Spleen (tissue), 11 donors: Measurements from ENCODE around the gene PCDHB2. TPM values are rescaled to one million over a fixed set of nuclear protein-coding genes. Genes with fewer than 3 reads are reported as not detected.
A peak's percentile ranks its signal among the peaks of the same experiment; 100 is the strongest.
"Not testable (repeated sequence)": the region's sequence is repeated elsewhere in the genome, so short reads cannot be mapped to it uniquely, and the experiment has no call there.

Experiments used
- DNase-seq: peaks from one replicate; pipeline ENCODE4 v3.0.0-alpha.2; 2020
- H3K27ac ChIP-seq, 8 donors: fragments of 200-600 bp; sonication (generic) in 7 of 8; 1 replicate in 4 of 8; 2 replicates in 4 of 8; pipeline versions ENCODE4 v1.5.0 to v1.8.0; 2016 to 2021; ENCODE audit warnings: inconsistent platforms in 4 of 8, mild to moderate bottlenecking in 4 of 8, moderate library complexity in 1 of 8
- H3K27me3 ChIP-seq, 7 donors: fragments of 200-600 bp; sonication (generic) in 6 of 7; replicated peaks in 1 of 7; 1 replicate in 4 of 7; 2 replicates in 3 of 7; pipeline versions ENCODE4 v1.5.0 to v1.8.0; 2016 to 2021; ENCODE audit warnings: inconsistent platforms in 3 of 7, mild to moderate bottlenecking in 1 of 7
- H3K36me3 ChIP-seq, 6 donors: fragments of 200-600 bp; sonication (generic) in 5 of 6; 1 replicate in 4 of 6; 2 replicates in 2 of 6; pipeline versions ENCODE4 v1.5.0 to v1.8.0; 2016 to 2021; ENCODE audit warnings: inconsistent platforms in 2 of 6
- H3K4me1 ChIP-seq, 6 donors: fragments of 200-600 bp; sonication (generic) in 5 of 6; 1 replicate in 3 of 6; 2 replicates in 3 of 6; pipeline versions ENCODE4 v1.5.0 to v1.8.0; 2016 to 2021; ENCODE audit warnings: inconsistent platforms in 3 of 6
- H3K4me3 ChIP-seq, 8 donors: fragments of 200-600 bp; sonication (generic) in 7 of 8; 1 replicate in 4 of 8; 2 replicates in 4 of 8; pipeline versions ENCODE4 v1.5.0 to v1.8.0; 2016 to 2021; ENCODE audit warnings: inconsistent platforms in 4 of 8, mild to moderate bottlenecking in 4 of 8, moderate library complexity in 2 of 8
- H3K9me3 ChIP-seq, 8 donors: fragments of 200-600 bp; sonication (generic) in 7 of 8; 1 replicate in 4 of 8; 2 replicates in 4 of 8; pipeline versions ENCODE4 v1.5.0 to v1.8.0; 2016 to 2021; ENCODE audit warnings: inconsistent platforms in 4 of 8
- POLR2A ChIP-seq, 3 donors: fragments of 450-650 bp; IDR thresholded peaks; one replicate each; pipeline ENCODE4 v1.5.1; 2017; ENCODE audit warnings: antibody characterized with exemption in 3 of 3, mild to moderate bottlenecking in 1 of 3
- POLR2AphosphoS5 ChIP-seq, 3 donors: sonication (generic); formaldehyde crosslinking; IDR thresholded peaks; one replicate each; pipeline ENCODE4 v1.5.1; 2017; ENCODE audit warnings: antibody characterized with exemption in 3 of 3
- WGBS, 5 donors: extraction: QIAGEN DNeasy Blood & Tissue Kit in 3 of 5; methylation state at CpG; one replicate each; pipeline versions ENCODE4 v1.1.5 to v1.1.7; 2013 to 2018; 5-methylcytosine and 5-hydroxymethylcytosine counted together
- intact Hi-C: fragments of 100-400 bp; cut with DNase I; formaldehyde crosslinking; loops from one replicate; pipeline ENCODE4 v1.15.0; 2023; ENCODE audit warnings: low total_unique reads
- polyA plus RNA-seq, 3 donors: library from polyadenylated mRNA; stranded (reverse); fragments of 200-250 nt; gene quantifications; one replicate each; pipeline ENCODE4 v1.2.1, GENCODE V29; 2013
- total RNA-seq, 7 donors: library from RNA; depleted of rRNA in 3 of 7; stranded (reverse); fragments of >200 nt in 3 of 7; fragmentation: NEBNext Ultra II Directional in 4 of 7; extraction: Animal tissue kit (Norgen Biotek cat#: 25700) in 4 of 7; gene quantifications; one replicate each; pipeline versions ENCODE4 v1.1.0 to v1.2.1, GENCODE V29; 2016 to 2021
- TF ChIP-seq, protein P1 (sequence below), 11 experiments: fragments of 200-600 bp in 7 of 11; fragments of 450-650 bp in 4 of 11; sonication (generic) in 4 of 11; IDR thresholded peaks in 8 of 11; conservative IDR thresholded peaks in 3 of 11; 1 replicate in 7 of 11; 2 replicates in 4 of 11; pipeline versions ENCODE4 v1.4.0 to v1.8.0; 2016 to 2021; ENCODE audit warnings: antibody characterized with exemption in 11 of 11, inconsistent platforms in 4 of 11, mild to moderate bottlenecking in 1 of 11
- donor health status: healthy with polysubstance abuse.
- donor health status: DM: no; HTN: no; CAD: no; lungs with moderate emphysema.
- donor health status: DM: no; HTN: no; CAD: no.
- donor health status: Bipolar disorder and iron deficiency.
- donor health status: healthy.
- donor health status: DM: no; HTN: no; CAD: no.
- donor health status: DM: yes; HTN: yes; CAD: no.

Gene PCDHB2
- total and polyA plus RNA-seq, 10 donors = 0.12 to 2.0 (median 1.4) TPM

- intact Hi-C loops = no loop called here
These were observed 24.8 kb downstream of the PCDHB2 start for GRCh38 chr5:141119250-141119649.

DNA sequence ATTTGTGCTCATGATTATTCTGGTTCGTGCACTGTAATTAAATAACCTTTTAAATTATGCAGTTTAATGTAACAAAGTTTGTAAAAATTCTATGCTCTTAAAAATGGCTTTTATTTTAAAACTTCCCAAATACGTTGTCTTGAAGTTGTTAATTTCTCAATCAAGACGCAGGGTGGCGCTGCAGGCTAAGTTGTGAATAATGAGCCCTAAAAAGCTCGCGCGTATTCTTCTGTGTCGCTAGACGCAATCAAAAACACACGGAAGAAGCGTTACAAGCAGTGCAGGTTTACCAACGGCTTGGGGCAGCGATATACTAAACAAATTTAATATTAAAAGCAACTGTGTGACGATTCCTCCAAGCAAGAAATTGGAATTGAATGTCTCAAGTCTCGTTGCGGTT lies 27.1 kb downstream of the PCDHB2 start, which contains the start of gene PCDHB4:
Gene PCDHB4 (plus strand): TSS at position 256 of the 400 bp plus-strand sequence. CDS start 181 bp downstream, outside the sequence.
- Histone ChIP-seq H3K36me3 (no peaks in the 10 kb centered on the region), H3K27me3 (peaks cover 0 to 50% (median 0%) of the 10 kb centered on the region in 7 donors), H3K9me3 (peaks cover 0 to 68% (median 36%) of the 10 kb centered on the region in 8 donors), H3K4me3 (peak within 1 kb of the TSS in 3 of 8 donors; percentile 9 to 32 (median 19)), H3K27ac (no peak within 1 kb of the TSS), H3K4me1 (no peaks in the 10 kb centered on the region)
- intact Hi-C loops = no loop called here
- TF ChIP-seq POLR2AphosphoS5 (IDR thresholded peaks at IDR 0.05) (no peak), POLR2A (IDR thresholded peaks at IDR 0.05) (no peak)
- TF ChIP-seq, protein P1, sequence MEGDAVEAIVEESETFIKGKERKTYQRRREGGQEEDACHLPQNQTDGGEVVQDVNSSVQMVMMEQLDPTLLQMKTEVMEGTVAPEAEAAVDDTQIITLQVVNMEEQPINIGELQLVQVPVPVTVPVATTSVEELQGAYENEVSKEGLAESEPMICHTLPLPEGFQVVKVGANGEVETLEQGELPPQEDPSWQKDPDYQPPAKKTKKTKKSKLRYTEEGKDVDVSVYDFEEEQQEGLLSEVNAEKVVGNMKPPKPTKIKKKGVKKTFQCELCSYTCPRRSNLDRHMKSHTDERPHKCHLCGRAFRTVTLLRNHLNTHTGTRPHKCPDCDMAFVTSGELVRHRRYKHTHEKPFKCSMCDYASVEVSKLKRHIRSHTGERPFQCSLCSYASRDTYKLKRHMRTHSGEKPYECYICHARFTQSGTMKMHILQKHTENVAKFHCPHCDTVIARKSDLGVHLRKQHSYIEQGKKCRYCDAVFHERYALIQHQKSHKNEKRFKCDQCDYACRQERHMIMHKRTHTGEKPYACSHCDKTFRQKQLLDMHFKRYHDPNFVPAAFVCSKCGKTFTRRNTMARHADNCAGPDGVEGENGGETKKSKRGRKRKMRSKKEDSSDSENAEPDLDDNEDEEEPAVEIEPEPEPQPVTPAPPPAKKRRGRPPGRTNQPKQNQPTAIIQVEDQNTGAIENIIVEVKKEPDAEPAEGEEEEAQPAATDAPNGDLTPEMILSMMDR (IDR thresholded peaks at IDR 0.05 in 8 of 11, conservative IDR thresholded peaks at IDR 0.05 in 3 of 11) = no peak
- no peak for DNase-seq
- 17 to 28% (median 23%) methylated on average over 16 of the region's 16 CpGs for WGBS, 5 donors

More at GRCh38 chr5:141119250-141119649, 24.8 kb downstream of the PCDHB2 start:
- Histone ChIP-seq H3K9me3 (peaks cover 0 to 82% (median 56%) of the 10 kb centered on the region in 8 donors), H3K36me3 (no peaks in the 10 kb centered on the region), H3K4me1 (no peaks in the 10 kb centered on the region), H3K4me3 (no peak overlapping the region), H3K27me3 (peaks cover 0 to 38% (median 0%) of the 10 kb centered on the region in 7 donors), H3K27ac (no peak overlapping the region)
- no peak for DNase-seq
- TF ChIP-seq POLR2A (IDR thresholded peaks at IDR 0.05) (no peak), POLR2AphosphoS5 (IDR thresholded peaks at IDR 0.05) (no peak)
- TF ChIP-seq, protein P1 (IDR thresholded peaks at IDR 0.05 in 8 of 11, conservative IDR thresholded peaks at IDR 0.05 in 3 of 11) = no peak
- WGBS, 5 donors = 31 to 51% (median 40%) methylated on average over 2 of the region's 2 CpGs

DNA sequence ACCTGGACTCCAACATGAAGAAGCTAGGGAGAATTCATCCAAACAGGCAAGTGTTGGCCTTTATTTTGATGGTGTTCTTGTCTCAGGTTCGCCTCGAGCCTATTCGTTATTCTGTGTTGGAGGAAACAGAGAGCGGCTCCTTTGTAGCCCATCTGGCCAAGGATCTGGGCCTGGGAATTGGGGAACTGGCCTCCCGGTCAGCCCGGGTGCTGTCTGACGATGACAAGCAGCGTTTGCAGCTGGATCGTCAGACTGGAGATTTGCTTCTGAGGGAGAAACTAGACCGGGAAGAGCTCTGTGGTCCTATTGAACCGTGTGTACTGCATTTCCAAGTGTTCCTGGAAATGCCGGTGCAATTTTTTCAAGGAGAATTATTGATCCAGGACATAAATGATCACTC lies 27.6 kb downstream of the PCDHB2 start:
- Histone ChIP-seq H3K4me3 (peak overlapping the region in 3 of 8 donors; percentile 9 to 32 (median 19)), H3K36me3 (no peaks in the 10 kb centered on the region), H3K27ac (no peak overlapping the region), H3K4me1 (no peaks in the 10 kb centered on the region), H3K27me3 (peaks cover 0 to 54% (median 0%) of the 10 kb centered on the region in 7 donors), H3K9me3 (peaks cover 0 to 66% (median 31%) of the 10 kb centered on the region in 8 donors)
- intact Hi-C loops = no loop called here
- TF ChIP-seq POLR2AphosphoS5 (IDR thresholded peaks at IDR 0.05) = no peak
- TF ChIP-seq, protein P1 (IDR thresholded peaks at IDR 0.05 in 8 of 11, conservative IDR thresholded peaks at IDR 0.05 in 3 of 11) = no peak
- no peak for TF ChIP-seq POLR2A (IDR thresholded peaks at IDR 0.05)
- no peak for DNase-seq
- 34 to 48% (median 45%) methylated on average over 12 of the region's 12 CpGs for WGBS, 5 donors

DNA sequence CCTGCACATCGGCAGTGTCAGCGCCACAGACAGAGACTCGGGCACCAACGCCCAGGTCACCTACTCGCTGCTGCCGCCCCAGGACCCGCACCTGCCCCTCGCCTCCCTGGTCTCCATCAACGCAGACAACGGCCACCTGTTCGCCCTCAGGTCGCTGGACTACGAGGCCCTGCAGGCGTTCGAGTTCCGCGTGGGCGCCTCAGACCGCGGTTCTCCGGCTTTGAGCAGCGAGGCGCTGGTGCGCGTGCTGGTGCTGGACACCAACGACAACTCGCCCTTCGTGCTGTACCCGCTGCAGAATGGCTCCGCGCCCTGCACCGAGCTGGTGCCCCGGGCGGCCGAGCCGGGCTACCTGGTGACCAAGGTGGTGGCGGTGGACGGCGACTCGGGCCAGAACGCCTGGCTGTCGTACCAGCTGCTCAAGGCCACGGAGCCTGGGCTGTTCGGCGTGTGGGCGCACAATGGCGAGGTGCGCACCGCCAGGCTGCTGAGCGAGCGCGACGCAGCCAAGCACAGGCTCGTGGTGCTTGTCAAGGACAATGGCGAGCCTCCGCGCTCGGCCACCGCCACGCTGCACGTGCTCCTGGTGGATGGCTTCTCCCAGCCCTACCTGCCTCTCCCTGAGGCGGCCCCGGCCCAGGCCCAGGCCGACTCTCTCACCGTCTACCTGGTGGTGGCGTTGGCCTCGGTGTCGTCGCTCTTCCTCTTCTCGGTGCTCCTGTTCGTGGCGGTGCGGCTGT lies 29.2 kb downstream of the PCDHB2 start:
- H3K4me3 ChIP-seq, H3K4me1 ChIP-seq, DNase-seq, H3K36me3 ChIP-seq, intact Hi-C loops, H3K27ac ChIP-seq: not testable (repeated sequence)
- Histone ChIP-seq H3K27me3 (peaks cover 0 to 55% (median 0%) of the 10 kb centered on the region in 7 donors), H3K9me3 (peaks cover 0 to 52% (median 27%) of the 10 kb centered on the region in 8 donors)
- 28 to 51% (median 35%) methylated on average over 16 to 67 of the region's 73 CpGs for WGBS, 5 donors
